ENCODE results near the gene TIMP3. TPM values are rescaled to one million over a fixed set of nuclear protein-coding genes. Genes with fewer than 3 reads are reported as not detected.

The TIMP3 gene
- total RNA-seq, 1 donor from 2014 or later: 26.7 TPM

DNA sequence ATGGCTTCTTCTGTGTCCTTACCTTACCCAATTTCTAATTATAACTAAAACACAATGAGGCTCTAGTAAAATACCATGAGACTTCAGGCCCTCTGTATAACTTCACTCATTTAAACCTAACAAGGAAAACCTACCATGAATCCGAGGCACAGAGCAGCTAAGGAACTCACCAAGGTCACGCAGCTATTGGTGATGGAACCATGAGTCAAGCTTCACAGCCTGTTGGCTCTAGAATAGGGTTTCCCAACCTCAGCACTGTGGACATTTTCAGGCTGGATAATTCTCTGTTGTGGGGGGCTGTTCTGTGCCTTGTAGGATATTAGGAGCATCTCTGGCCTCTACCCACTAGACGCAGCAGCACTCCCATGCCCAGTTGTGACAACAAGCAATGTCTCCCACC is 75.7 kb downstream of the TIMP3 start:
- no peak for DNase-seq (ENCODE audit: low spot score)
- no peak for ATAC-seq

DNA sequence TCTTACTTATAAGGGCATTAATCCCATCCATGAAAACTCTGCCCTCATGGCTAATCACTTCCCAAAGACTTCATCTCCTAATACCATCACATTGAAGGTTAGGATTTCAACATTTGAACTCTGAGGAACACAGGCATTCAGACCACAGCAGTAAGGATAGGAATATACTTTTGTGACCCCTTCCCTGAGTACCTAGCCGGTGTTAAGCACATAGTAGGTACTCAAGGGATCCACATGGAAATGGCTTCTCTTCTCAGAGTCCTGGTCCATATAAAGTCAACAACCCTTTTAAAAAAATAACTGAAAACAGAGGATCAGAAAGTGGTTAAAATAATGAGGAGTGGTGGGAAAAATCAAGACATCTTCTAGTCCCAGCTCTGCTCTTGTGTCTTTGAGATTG is 78.0 kb downstream of the TIMP3 start:
- no peak for ATAC-seq
- DNase-seq (ENCODE audit: low spot score): no peak

DNA sequence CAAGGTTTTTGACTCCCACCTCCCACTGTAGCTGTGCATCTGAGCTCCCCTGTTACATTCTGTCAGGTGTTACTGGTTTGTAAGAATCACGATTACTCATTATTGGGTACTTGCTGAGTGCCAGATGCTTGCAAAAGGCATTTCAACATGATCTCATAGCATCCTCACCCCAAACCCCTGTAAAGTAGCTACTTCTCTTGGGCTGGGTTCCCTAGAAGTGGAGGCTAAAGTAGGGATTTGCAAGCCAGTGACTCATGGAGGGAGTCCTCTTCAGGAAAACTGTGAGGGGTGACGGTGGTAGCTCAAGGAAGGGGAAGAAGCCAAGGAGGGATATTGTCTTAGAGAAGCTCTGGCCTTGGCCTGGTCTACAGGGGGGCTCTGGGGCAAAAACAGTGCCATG is 78.6 kb downstream of the TIMP3 start:
- no peak for ATAC-seq
- DNase-seq (ENCODE audit: low spot score): no peak

GRCh38 chr22:32880505-32880892 is 79.0 kb downstream of the TIMP3 start:
- DNase-seq (ENCODE audit: low spot score): no peak
- no peak for ATAC-seq

DNA sequence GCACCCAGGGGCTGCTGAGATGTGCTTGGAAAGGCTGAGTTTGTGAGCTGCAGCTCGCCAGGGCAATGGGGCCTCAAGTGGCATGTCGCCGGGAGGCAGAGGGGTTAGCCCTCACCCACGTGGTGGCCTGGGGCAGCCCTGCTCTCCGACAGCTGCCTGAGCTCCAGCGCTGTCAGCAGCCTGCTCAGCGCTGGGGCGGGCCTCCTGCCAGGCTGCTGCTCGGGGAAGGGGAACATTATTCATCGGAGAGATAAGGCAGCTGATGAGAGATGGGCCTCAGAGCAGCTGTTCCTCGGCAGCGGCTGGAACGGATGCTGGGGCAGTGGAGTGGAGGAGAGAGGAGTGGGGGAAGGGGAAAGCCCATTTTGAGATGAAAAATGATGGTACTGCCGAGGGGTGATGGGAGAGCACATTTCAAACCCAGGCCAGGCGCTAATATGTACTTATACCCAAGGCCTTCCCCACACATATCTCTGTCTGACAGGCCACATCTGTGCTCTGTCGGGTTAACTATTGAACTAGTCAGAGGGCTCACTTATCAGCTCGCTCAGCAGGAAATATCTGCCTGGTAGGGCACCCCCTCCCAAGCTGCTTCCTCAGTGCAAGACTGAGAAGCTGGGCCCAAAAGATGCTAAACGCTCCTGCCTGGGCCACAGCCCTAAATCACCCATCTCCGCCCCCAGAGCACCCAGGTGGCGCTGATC is 79.5 kb downstream of the TIMP3 start:
- DNase-seq (ENCODE audit: low spot score) (peak; percentile 53), ATAC-seq (peak; percentile 80)

- no peak for DNase-seq (ENCODE audit: low spot score)
- ATAC-seq: no peak
Observed at GRCh38 chr22:32882360-32882755, 80.9 kb downstream of the TIMP3 start.

DNA sequence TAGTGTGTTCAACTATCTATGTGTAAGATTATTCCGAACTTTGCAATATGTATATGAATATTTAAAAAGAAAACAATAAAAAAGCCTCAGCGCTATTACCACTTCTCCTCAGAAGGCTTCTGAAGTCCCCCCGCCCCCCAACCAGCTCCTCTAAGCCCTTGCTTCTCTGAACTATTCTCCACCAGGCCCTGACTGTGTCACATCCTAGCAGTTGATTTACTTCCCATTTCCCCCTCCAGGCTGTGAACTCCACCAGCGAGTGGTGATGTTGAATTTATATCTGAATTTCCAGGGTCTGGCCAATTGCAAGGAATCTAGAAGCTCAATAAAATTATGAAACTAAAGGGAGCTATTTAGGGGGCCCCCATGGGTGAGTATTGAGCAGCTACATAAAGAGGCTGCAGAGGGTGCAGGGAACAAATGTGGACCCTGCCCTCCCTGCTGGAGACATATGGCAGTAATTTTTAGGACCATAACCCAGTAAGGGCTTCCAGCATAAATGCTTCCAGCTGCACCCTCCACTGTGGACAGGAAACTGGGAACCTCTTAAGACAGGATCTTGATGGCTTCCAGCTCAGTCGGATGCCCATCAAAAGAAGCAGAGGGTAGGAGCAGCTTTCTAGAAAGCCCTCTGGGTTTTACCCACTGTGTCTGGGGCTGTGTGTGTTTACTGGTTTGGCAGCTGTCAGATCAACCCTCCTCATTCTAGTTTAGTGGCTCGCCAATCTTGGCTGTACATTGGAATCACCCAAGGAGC is 81.4 kb downstream of the TIMP3 start:
- DNase-seq (ENCODE audit: low spot score): no peak
- no peak for ATAC-seq

- DNase-seq (ENCODE audit: low spot score): no peak
- ATAC-seq: no peak
Observed at GRCh38 chr22:32887324-32887980, 85.9 kb downstream of the TIMP3 start.

GRCh38 chr22:32888976-32889375 is 87.5 kb downstream of the TIMP3 start:
- DNase-seq (ENCODE audit: low spot score): no peak
- no peak for ATAC-seq

DNA sequence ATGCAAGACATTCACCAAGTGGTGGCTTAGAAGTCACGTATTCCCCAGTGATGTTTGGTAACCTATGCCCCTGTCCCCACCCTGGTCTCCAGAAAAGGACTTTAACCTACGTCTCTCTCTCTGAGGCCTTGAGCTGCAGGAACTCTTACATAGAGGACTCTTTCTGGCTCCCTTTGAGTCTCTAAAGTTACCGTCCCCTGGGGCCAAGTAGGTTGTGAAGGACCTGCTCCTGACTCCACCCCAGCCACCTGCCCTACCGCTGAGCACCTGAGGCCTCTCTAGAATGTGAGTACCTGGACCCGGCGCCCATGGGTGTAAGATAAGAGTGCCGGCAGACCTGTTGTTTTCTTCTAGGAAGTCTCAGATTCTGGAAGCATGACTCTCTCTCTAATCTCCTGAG is 95.4 kb downstream of the TIMP3 start:
- DNase-seq (ENCODE audit: low spot score): no peak
- ATAC-seq: no peak

GRCh38 chr22:32897400-32897799 is 95.9 kb downstream of the TIMP3 start:
- DNase-seq (ENCODE audit: low spot score) (no peak), ATAC-seq (no peak)

DNA sequence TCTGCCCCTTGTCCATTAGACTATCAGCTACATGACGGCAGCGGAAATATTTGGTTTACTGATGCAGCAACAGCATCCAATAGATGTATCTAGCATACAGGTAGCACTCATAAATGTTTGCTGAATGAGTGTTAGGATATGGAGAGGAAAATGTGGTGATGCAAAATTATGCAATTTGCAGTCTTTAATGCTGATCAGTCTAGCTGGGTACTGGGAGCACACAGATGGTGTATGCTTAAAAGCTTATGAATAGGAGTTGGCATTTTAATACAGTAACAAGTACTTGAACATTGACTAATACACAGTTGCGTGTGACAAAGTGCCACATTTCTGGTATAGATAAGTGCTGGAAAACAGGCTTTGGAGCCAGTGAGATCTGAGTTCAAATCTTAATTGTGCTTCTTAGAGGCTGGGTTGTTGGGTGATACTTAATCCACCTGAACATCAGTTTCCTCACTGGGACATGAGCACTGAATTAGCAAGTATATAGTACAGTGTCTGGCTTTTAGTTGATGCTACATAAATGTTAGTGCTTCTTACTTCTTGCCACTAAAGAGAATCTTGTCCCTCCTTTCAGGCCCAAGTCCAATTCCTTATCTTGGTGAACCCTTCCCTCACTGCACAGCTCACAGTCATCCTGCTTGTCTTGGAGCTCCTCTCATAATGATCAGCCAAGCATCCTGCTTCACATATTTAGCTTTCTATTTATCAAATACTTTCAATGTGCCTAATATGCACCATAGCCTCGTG is 99.6 kb downstream of the TIMP3 start:
- no peak for DNase-seq (ENCODE audit: low spot score)
- no peak for ATAC-seq

GRCh38 chr22:32901925-32902324 is 100.4 kb downstream of the TIMP3 start:
- DNase-seq (ENCODE audit: low spot score) (no peak), ATAC-seq (no peak)

GRCh38 chr22:32903507-32903906 is 102.0 kb downstream of the TIMP3 start:
- DNase-seq (ENCODE audit: low spot score) (no peak), ATAC-seq (no peak)

DNA sequence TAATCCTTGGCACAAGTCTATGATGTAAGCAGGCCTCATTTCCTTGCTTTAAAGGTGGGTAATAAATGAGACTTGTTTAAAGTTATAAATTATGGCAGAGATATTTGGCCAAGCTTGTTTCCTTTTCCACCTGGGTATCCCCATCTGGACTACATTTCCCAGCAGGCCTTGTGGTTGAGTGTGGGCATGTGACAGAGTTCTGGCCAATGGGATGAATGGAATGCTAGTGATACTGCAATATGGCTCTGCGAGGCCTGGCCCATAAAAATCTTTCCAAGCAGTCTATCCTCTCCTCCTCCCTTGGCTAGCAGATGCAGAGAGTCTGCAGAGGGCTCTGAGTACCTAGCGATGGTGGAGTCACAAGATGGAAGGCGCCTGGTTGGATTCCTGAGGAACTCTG is 102.5 kb downstream of the TIMP3 start:
- DNase-seq (ENCODE audit: low spot score): no peak
- peak; percentile 84 for ATAC-seq

DNA sequence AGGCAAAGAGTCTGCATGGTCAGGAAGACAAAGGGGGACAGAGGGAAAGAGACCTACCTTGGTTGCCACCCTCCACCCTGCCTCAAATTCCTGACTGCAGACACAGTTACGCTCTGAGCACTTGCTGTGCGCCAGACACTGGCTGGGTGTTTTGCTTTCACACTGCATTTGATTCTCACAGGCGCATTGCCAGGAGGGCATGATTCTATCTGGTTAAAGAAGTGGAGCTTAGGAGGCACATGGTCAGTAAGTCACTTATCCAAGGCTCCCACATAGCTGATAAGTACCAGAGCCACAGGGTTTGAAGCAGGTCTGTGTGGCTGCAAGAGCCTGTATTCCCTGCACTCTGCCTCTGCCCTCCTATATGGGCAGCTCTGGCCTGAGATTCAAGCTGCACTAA is 103.9 kb downstream of the TIMP3 start:
- DNase-seq (ENCODE audit: low spot score): no peak
- no peak for ATAC-seq

DNA sequence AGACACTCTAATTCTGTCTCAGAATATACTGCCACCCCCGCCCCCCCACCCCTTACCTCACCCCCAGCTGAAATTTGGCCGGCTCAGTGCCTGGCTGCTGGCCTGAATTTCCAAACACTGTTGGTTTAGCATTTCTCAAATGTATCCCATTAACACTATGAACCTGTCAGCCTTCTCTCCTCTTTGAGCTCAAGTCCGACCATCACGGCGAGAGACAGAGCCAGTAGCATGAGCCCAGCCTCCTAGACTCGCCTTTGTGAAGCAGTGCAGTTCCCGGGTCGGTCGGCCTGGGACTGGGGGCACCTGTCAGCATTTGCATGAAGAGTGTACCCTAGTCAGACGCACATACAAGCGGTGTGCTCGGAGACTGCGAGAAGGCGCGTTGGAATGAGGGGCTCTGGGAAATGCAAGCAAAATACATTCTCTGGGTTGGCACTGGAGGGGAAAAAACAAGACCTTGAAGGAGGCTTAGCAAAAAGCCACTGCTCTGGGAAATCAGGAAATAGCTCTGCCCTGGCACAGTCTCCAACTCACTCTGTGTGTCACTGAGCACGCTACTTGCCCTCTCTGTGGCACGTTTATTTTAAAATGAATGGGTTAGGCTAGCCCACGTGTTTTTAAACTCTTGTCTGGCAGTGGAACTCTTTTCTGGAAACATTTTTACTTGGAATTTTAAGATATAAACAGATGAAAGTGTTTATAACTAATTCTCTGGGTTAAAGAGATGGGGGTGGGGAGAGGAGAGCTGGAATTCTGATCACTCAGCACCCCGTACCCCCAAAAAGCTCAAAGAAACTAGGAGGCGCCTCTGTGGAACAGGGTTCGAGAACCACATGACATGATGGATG is 108.3 kb downstream of the TIMP3 start:
- ATAC-seq (no peak), DNase-seq (ENCODE audit: low spot score) (no peak)

DNA sequence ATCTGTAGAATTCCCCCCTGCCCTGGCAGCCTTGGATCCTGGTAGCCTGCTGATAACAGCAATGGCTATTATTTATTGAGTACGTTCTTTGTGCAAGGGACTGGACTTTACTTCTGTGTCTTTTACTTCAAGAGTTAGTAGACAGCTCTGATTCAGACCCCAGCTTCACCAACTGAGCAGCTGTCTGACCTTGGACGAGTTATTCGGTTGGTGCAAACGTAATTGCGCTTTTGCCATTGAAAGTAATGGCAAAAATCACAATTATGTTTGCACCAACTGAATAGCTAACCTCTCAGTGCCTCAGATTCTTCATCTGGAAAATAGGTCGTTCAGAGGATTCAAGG is 108.9 kb downstream of the TIMP3 start:
- ATAC-seq: no peak

GRCh38 chr22:32911503-32911902 is 110.0 kb downstream of the TIMP3 start:
- ATAC-seq (no peak), DNase-seq (ENCODE audit: low spot score) (no peak)

More for the DNA sequence above, 108.9 kb downstream of the TIMP3 start:
- no peak for DNase-seq (ENCODE audit: low spot score)
